ENCODE data around the gene TTLL11.

The TTLL11 gene

DNA sequence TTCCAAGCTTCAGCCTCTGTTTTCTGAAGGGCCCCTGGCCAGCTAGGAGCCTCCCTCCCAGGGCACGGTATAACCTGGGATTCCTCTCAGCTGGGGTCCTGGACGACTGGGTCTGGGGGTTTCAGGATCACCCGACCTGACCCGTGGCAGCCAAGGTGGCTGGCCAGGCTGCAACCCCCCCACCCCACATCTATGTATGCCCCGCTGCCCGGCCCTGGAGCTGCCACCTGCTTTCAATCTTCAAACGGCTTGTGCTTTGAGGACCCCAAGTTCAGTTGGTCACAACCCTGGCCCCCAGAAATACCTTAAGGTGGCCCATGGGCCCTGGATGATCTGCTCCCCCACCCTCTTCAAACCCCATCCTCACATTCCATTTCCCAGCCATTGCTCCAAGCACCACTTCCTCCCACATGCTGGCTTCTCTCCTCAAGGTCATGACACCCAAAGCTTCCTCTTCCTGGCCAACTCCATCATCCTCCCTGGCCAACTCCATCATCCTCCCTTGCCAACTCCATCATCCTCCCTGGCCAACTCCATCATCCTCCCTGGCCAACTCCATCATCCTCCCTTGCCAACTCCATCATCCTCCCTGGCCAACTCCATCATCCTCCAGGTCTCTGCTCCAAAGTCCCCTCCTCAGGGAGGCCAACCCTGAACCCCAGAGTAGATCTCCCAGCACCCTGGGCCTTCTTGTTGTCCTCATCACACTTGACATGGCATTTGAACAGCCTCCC, 17.2 kb upstream of the TTLL11 start:
- peaks cover 0 to 1% (median 0%) of the 10 kb centered on the region in 5 experiments for H3K27me3 ChIP-seq (replicated peaks in 2 of 5; ENCODE audit: control insufficient read depth in 4 of 5, insufficient read depth in 5 of 5, low read length in 4 of 5)
- no peak overlapping the region for H3K27ac ChIP-seq (ENCODE audit: insufficient read depth in 1 of 2, low read depth in 1 of 2, low read length in 2 of 2, poor library complexity in 1 of 2, severe bottlenecking in 2 of 2)
- H3K4me1 ChIP-seq (ENCODE audit: control extremely low read depth in 1 of 4, control insufficient read depth in 4 of 4, insufficient read depth in 4 of 4, low read length in 3 of 4), result no peaks in the 10 kb centered on the region
- H3K36me3 ChIP-seq (ENCODE audit: control insufficient read depth in 4 of 4, insufficient read depth in 4 of 4, low read length in 3 of 4), result no peaks in the 10 kb centered on the region
- 92% methylated on average over 6 of the region's 7 CpGs for WGBS (ENCODE audit: insufficient coverage)
- ChIA-PET POLR2A (interaction anchor here (0.6 kb wide), 1 partner anchor 178 kb away, joined by 3 read pairs; no protein-coding TSS in a partner anchor), CTCF (interaction anchor here (0.6 to 9.6 kb wide), 4 partner anchors 9 to 240 kb away, joined by 3 to 75 read pairs (median 3); no protein-coding TSS in a partner anchor)
- DNase-seq, result no peak
- no peaks in the 10 kb centered on the region for H3K9me3 ChIP-seq (ENCODE audit: control extremely low read depth in 1 of 5, control insufficient read depth in 4 of 5, insufficient read depth in 2 of 5, low read depth in 1 of 5, low read length in 4 of 5)
- no peak overlapping the region for H3K4me3 ChIP-seq (ENCODE audit: control insufficient read depth in 1 of 7, extremely low read depth in 1 of 7, insufficient read depth in 4 of 7, low read depth in 2 of 7, low read length in 6 of 7)

DNA sequence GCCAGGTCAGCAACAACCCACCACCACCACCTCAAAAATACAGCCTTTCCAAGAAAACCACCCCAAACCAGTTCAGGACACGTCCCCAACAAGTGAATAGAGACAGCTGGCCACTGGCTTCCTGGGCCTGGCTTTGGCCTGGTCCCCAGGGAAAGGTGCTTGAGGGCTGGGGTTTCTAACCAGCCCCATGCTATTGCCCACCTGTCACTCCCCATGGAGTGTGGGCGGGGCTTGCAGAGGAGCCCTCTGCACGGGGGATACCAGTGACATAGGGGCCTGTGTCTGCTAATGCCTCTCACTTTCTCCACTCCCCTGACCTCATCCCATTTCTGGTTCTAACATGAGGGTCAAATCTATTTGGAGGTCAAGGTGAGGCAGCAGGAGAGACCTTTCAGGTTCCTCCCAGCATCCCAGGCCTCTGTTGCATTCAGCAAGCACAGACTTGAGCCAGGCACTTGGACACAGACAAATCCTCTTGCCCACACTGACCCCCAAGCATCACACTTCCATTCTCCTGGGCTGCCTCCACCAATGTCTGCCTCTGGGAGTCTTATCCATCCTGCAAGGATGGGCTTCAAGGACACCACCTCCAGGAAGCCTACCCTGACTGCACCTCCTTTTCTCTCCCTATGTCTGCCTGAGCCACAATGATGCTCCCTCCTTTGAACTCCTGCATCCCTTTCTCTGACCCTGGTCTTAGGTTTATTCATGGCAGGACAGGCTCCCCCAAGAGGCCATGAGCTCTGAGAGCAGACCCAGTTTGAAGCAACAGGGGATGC, 16.1 kb upstream of the TTLL11 start:
- Histone ChIP-seq H3K9me3 (ENCODE audit: control extremely low read depth in 1 of 5, control insufficient read depth in 4 of 5, insufficient read depth in 2 of 5, low read depth in 1 of 5, low read length in 4 of 5) (peaks cover 0 to 2% (median 1%) of the 10 kb centered on the region in 5 experiments), H3K4me1 (ENCODE audit: control extremely low read depth in 1 of 4, control insufficient read depth in 4 of 4, insufficient read depth in 4 of 4, low read length in 3 of 4) (no peaks in the 10 kb centered on the region), H3K36me3 (ENCODE audit: control insufficient read depth in 4 of 4, insufficient read depth in 4 of 4, low read length in 3 of 4) (no peaks in the 10 kb centered on the region), H3K27ac (ENCODE audit: insufficient read depth in 1 of 2, low read depth in 1 of 2, low read length in 2 of 2, poor library complexity in 1 of 2, severe bottlenecking in 2 of 2) (no peak overlapping the region), H3K4me3 (ENCODE audit: control insufficient read depth in 1 of 7, extremely low read depth in 1 of 7, insufficient read depth in 4 of 7, low read depth in 2 of 7, low read length in 6 of 7) (no peak overlapping the region), H3K27me3 (replicated peaks in 2 of 5; ENCODE audit: control insufficient read depth in 4 of 5, insufficient read depth in 5 of 5, low read length in 4 of 5) (no peaks in the 10 kb centered on the region)
- ChIA-PET POLR2A (no interaction called here), CTCF (interaction anchor here (1.3 to 9.6 kb wide), 3 partner anchors 10 to 14 kb away, joined by 3 to 75 read pairs (median 25); no protein-coding TSS in a partner anchor)
- no peak for DNase-seq
- WGBS (ENCODE audit: insufficient coverage), result 100% methylated on average over 1 of the region's 3 CpGs

DNA sequence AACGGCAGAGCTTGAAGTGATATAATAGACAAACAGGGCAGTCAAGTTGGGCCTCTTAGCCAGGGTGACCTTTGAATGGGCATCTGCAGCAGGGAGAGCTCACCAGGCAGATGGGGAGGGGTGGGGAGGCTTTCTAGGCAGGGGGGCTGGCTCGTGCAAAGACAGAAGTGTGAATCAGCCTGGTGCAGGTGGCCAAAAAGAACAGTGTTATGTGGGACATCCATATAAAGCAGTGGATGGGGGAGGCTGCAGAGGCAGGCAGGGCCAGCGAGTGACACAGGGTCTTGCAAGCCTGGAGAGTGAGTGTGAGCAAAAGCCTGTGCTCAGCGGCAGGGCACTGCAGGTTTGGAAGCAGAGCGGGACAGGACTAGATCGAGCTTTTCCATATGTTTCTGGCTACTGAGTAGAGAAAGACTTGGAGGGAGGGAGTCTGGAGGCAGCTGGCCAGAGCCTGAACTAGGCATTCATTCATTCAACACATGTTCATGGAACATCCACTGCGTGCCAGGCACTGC, 14.2 kb upstream of the TTLL11 start:
- ChIA-PET CTCF (interaction anchor here (1.0 to 9.6 kb wide), 3 partner anchors 9 to 15 kb away, joined by 3 to 75 read pairs (median 25); no protein-coding TSS in a partner anchor), POLR2A (no interaction called here)
- Histone ChIP-seq H3K9me3 (ENCODE audit: control extremely low read depth in 1 of 5, control insufficient read depth in 4 of 5, insufficient read depth in 2 of 5, low read depth in 1 of 5, low read length in 4 of 5) (peaks cover 0 to 13% (median 1%) of the 10 kb centered on the region in 5 experiments), H3K36me3 (ENCODE audit: control insufficient read depth in 4 of 4, insufficient read depth in 4 of 4, low read length in 3 of 4) (no peaks in the 10 kb centered on the region), H3K27ac (ENCODE audit: insufficient read depth in 1 of 2, low read depth in 1 of 2, low read length in 2 of 2, poor library complexity in 1 of 2, severe bottlenecking in 2 of 2) (no peak overlapping the region), H3K27me3 (replicated peaks in 2 of 5; ENCODE audit: control insufficient read depth in 4 of 5, insufficient read depth in 5 of 5, low read length in 4 of 5) (no peaks in the 10 kb centered on the region), H3K4me1 (ENCODE audit: control extremely low read depth in 1 of 4, control insufficient read depth in 4 of 4, insufficient read depth in 4 of 4, low read length in 3 of 4) (no peaks in the 10 kb centered on the region), H3K4me3 (ENCODE audit: control insufficient read depth in 1 of 7, extremely low read depth in 1 of 7, insufficient read depth in 4 of 7, low read depth in 2 of 7, low read length in 6 of 7) (no peak overlapping the region)
- WGBS (ENCODE audit: insufficient coverage), result 96% methylated on average over 6 of the region's 7 CpGs
- DNase-seq, result no peak

DNA sequence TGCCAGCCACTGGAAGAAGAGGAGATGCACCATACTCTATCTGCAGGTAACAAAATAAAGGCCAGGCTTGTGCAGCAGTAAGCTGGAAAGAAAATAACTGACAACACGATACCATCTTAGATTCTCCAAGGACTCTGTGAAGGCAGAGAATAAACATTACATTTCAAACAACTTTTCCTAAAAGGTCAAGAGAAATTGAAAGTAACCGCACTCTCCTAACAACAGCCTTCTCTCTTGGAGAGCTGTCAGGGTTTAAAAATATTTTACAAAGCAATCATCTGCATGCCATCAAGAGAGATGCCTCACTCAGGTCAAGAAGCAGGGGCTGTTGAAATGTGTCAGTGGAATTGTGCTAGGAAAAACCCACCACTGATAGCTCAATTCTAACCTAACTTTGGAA, 13.5 kb upstream of the TTLL11 start:
- POLR2A ChIA-PET, result no interaction called here
- Histone ChIP-seq H3K36me3 (ENCODE audit: control insufficient read depth in 4 of 4, insufficient read depth in 4 of 4, low read length in 3 of 4) (no peaks in the 10 kb centered on the region), H3K9me3 (ENCODE audit: control extremely low read depth in 1 of 5, control insufficient read depth in 4 of 5, insufficient read depth in 2 of 5, low read depth in 1 of 5, low read length in 4 of 5) (peaks cover 0 to 13% (median 1%) of the 10 kb centered on the region in 5 experiments), H3K27ac (ENCODE audit: insufficient read depth in 1 of 2, low read depth in 1 of 2, low read length in 2 of 2, poor library complexity in 1 of 2, severe bottlenecking in 2 of 2) (no peak overlapping the region), H3K4me3 (ENCODE audit: control insufficient read depth in 1 of 7, extremely low read depth in 1 of 7, insufficient read depth in 4 of 7, low read depth in 2 of 7, low read length in 6 of 7) (no peak overlapping the region), H3K27me3 (replicated peaks in 2 of 5; ENCODE audit: control insufficient read depth in 4 of 5, insufficient read depth in 5 of 5, low read length in 4 of 5) (no peaks in the 10 kb centered on the region), H3K4me1 (ENCODE audit: control extremely low read depth in 1 of 4, control insufficient read depth in 4 of 4, insufficient read depth in 4 of 4, low read length in 3 of 4) (no peaks in the 10 kb centered on the region)
- 100% methylated on average over 1 of the region's 2 CpGs for WGBS (ENCODE audit: insufficient coverage)
- DNase-seq, result no peak
- CTCF ChIA-PET, result interaction anchor here (1.0 to 9.6 kb wide), 3 partner anchors 8 to 16 kb away, joined by 3 to 75 read pairs (median 25); no protein-coding TSS in a partner anchor

DNA sequence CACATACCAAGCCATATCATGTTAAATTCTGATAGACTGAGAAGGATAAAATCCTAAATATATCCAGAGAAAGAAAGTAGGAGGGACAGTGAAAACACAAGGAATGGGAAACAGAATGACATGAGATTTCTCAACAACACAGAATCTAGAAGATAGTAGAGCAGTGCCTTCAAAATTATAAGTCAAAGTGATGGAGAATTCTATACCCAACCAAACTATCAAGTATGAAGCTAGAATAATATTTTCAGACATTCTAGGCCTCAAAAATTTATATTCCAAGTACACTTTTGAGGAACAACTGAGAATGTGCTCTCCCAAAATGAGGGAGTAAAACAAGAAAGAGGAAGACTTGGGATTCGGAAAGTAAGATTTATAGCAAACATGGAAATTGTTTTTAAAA, 10.9 kb upstream of the TTLL11 start:
- no peaks in the 10 kb centered on the region for H3K36me3 ChIP-seq (ENCODE audit: control insufficient read depth in 4 of 4, insufficient read depth in 4 of 4, low read length in 3 of 4)
- H3K4me1 ChIP-seq (ENCODE audit: control extremely low read depth in 1 of 4, control insufficient read depth in 4 of 4, insufficient read depth in 4 of 4, low read length in 3 of 4), result peaks cover 0 to 2% (median 0%) of the 10 kb centered on the region in 4 experiments
- DNase-seq, result no peak
- H3K4me3 ChIP-seq (ENCODE audit: control insufficient read depth in 1 of 7, extremely low read depth in 1 of 7, insufficient read depth in 4 of 7, low read depth in 2 of 7, low read length in 6 of 7), result no peak overlapping the region
- ChIA-PET CTCF (interaction anchor here (0.8 to 1.0 kb wide), 2 partner anchors 246 to 352 kb away, joined by 3 read pairs; no protein-coding TSS in a partner anchor), POLR2A (no interaction called here)
- WGBS (ENCODE audit: insufficient coverage), result no CpG with 5 or more reads among the region's 1 CpG
- peaks cover 0 to 1% (median 0%) of the 10 kb centered on the region in 5 experiments for H3K27me3 ChIP-seq (replicated peaks in 2 of 5; ENCODE audit: control insufficient read depth in 4 of 5, insufficient read depth in 5 of 5, low read length in 4 of 5)
- H3K9me3 ChIP-seq (ENCODE audit: control extremely low read depth in 1 of 5, control insufficient read depth in 4 of 5, insufficient read depth in 2 of 5, low read depth in 1 of 5, low read length in 4 of 5), result peaks cover 0 to 13% (median 1%) of the 10 kb centered on the region in 5 experiments
- H3K27ac ChIP-seq (ENCODE audit: insufficient read depth in 1 of 2, low read depth in 1 of 2, low read length in 2 of 2, poor library complexity in 1 of 2, severe bottlenecking in 2 of 2), result no peak overlapping the region

DNA sequence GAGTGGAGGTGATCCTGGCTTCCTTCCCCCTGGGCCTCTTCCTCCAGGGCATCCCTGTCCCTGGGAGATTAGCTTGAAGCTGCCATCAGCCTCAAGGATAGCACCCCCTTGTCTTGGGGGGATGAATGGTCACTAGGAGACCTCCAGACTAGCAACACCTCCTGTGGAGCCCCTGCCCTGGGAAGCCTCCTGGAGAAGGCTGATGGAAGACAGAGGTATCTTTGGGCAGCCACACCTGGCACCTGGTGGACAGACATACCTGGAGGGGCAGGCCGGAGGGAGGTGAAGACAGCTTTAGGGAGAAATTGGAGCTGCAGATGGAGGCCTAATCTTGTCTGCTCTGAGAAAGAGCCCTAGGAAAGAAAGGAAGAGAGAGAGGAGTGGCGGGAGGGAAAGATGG, 9.0 kb upstream of the TTLL11 start:
- no peak for DNase-seq
- Histone ChIP-seq H3K36me3 (ENCODE audit: control insufficient read depth in 4 of 4, insufficient read depth in 4 of 4, low read length in 3 of 4) (no peaks in the 10 kb centered on the region), H3K27me3 (replicated peaks in 2 of 5; ENCODE audit: control insufficient read depth in 4 of 5, insufficient read depth in 5 of 5, low read length in 4 of 5) (peaks cover 0 to 1% (median 0%) of the 10 kb centered on the region in 5 experiments), H3K9me3 (ENCODE audit: control extremely low read depth in 1 of 5, control insufficient read depth in 4 of 5, insufficient read depth in 2 of 5, low read depth in 1 of 5, low read length in 4 of 5) (peaks cover 0 to 13% (median 1%) of the 10 kb centered on the region in 5 experiments), H3K4me3 (ENCODE audit: control insufficient read depth in 1 of 7, extremely low read depth in 1 of 7, insufficient read depth in 4 of 7, low read depth in 2 of 7, low read length in 6 of 7) (no peak overlapping the region), H3K27ac (ENCODE audit: insufficient read depth in 1 of 2, low read depth in 1 of 2, low read length in 2 of 2, poor library complexity in 1 of 2, severe bottlenecking in 2 of 2) (no peak overlapping the region), H3K4me1 (ENCODE audit: control extremely low read depth in 1 of 4, control insufficient read depth in 4 of 4, insufficient read depth in 4 of 4, low read length in 3 of 4) (peaks cover 0 to 2% (median 0%) of the 10 kb centered on the region in 4 experiments)
- ChIA-PET CTCF (interaction anchor here (1.0 to 2.6 kb wide), 5 partner anchors 8 to 268 kb away, joined by 3 to 25 read pairs (median 4); no protein-coding TSS in a partner anchor), POLR2A (no interaction called here)
- 100% methylated on average over 1 of the region's 2 CpGs for WGBS (ENCODE audit: insufficient coverage)

Data from common myeloid progenitor, CD34-positive (primary cell).